ENCODE results near the gene P2RY8.

DNA sequence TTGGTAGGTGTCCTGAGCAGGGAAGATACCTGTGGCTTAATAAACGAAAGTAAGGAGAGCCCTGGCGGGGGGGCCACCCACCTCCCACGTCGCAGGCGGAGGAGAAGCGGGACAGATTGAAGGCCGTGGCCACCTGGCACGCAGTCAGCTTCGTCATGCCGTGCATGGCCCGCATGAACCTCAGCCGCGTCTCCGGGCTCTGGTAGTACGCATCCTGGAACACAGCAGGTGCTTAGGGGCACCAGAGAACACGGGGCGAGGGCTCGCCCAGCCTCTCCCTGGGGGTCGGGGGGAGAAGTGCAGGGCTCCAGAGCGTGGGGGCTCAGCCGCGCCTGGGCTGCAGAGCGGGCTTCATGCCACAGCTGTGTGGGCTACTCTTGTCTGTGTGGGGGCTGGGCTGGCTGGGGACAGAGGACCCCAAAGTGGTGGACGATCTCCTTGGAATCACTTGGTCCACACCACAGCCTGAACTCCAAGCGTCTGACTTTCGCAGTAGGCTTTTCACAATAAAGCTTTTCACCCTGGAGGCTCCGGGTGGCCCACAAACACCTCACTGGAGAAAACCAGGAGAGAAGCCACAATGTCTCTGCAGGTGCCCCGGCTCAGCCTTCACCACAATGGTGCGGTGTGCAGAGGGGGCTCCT, 118.0 kb downstream of the P2RY8 start:
- no peak for TF ChIP-seq YY1 (IDR thresholded peaks at IDR 0.05; ENCODE audit: insufficient read depth, insufficient read length)
- no peak for TF ChIP-seq ZNF274 (IDR thresholded peaks at IDR 0.05; ENCODE audit: low read depth, low read length)

All from NT2/D1 (cell line).